HepG2 (cell line): ENCODE results near the gene YTHDF1. TPM values are rescaled to one million over a fixed set of nuclear protein-coding genes. Genes with fewer than 3 reads are reported as not detected.

Source experiments
- CREBL2 ChIP-seq: sonication (generic); formaldehyde crosslinking; IDR thresholded peaks from 2 replicates; pipeline ENCODE4 v1.8.1; 2023; ENCODE audit warnings: missing genetic modification reagents, mild to moderate bottlenecking, borderline replicate concordance
- EEA1 ChIP-seq: sonication (generic); formaldehyde crosslinking; IDR thresholded peaks from 2 replicates; pipeline ENCODE4 v1.5.1; 2020; ENCODE audit warnings: mild to moderate bottlenecking, missing genetic modification reagents, borderline replicate concordance
- FOXM1 ChIP-seq: sonication (generic); formaldehyde crosslinking; IDR thresholded peaks from 2 replicates; pipeline ENCODE4 v1.5.0; 2020; ENCODE audit warnings: missing genetic modification reagents
- GRHL1 ChIP-seq: sonication (generic); formaldehyde crosslinking; conservative IDR thresholded peaks from 2 replicates; pipeline ENCODE4 v1.8.0; 2022; ENCODE audit warnings: missing genetic modification reagents
- HNF4A ChIP-seq: sonication (generic); formaldehyde crosslinking; IDR thresholded peaks from 2 replicates; pipeline ENCODE4 v1.4.0; 2020; ENCODE audit warnings: missing genetic modification reagents
- MAFK ChIP-seq, 2 experiments: IDR thresholded peaks in 1 of 2; conservative IDR thresholded peaks in 1 of 2; 2 replicates each; pipeline ENCODE4 v1.6.1; 2011; ENCODE audit warnings: improper control_type of control experiment in 2 of 2, low read length in 2 of 2
- PRDM15 ChIP-seq: sonication (generic); formaldehyde crosslinking; IDR thresholded peaks from 2 replicates; pipeline ENCODE4 v1.4.0; 2020; ENCODE audit warnings: missing genetic modification reagents
- SRSF4 ChIP-seq: fragments of 200-400 bp; formaldehyde crosslinking; IDR thresholded peaks from one replicate; pipeline ENCODE4 v1.6.1; 2018; ENCODE audit warnings: mild to moderate bottlenecking, low read depth, low read length, moderate library complexity; ENCODE audit not compliant: poor library complexity, severe bottlenecking
- TFE3 ChIP-seq: IDR thresholded peaks from 2 replicates; pipeline ENCODE4 v1.6.1; 2016
- ZBTB21 ChIP-seq: sonication (generic); formaldehyde crosslinking; IDR thresholded peaks from 2 replicates; pipeline ENCODE4 v1.4.0; 2020; ENCODE audit warnings: missing genetic modification reagents
- ZNF275 ChIP-seq: sonication (generic); formaldehyde crosslinking; IDR thresholded peaks from 2 replicates; pipeline ENCODE4 v1.8.0; 2022; ENCODE audit warnings: missing genetic modification reagents, mild to moderate bottlenecking, inconsistent platforms, borderline replicate concordance
- ZNF598 ChIP-seq: sonication (generic); formaldehyde crosslinking; IDR thresholded peaks from 2 replicates; pipeline ENCODE4 v1.5.1; 2020; ENCODE audit warnings: mild to moderate bottlenecking, missing genetic modification reagents, borderline replicate concordance
- ZNF704 ChIP-seq: sonication (generic); formaldehyde crosslinking; IDR thresholded peaks from 2 replicates; pipeline ENCODE4 v1.8.1; 2023; ENCODE audit warnings: mild to moderate bottlenecking, inconsistent platforms, moderate library complexity, missing genetic modification reagents, borderline replicate concordance
- ZNF724P ChIP-seq: sonication (generic); formaldehyde crosslinking; IDR thresholded peaks from 2 replicates; pipeline ENCODE4 v1.8.0; 2022; ENCODE audit warnings: missing genetic modification reagents, borderline replicate concordance
- ZNF800 ChIP-seq: sonication (generic); formaldehyde crosslinking; IDR thresholded peaks from 2 replicates; pipeline ENCODE4 v1.4.0; 2020; ENCODE audit warnings: missing genetic modification reagents
- polyA plus RNA-seq, 8 experiments: library from polyadenylated mRNA; depleted of rRNA in 3 of 8; stranded (reverse) in 7 of 8; unstranded in 1 of 8; fragments of >200 nt; fragmentation: Illumina TruSeq in 4 of 8; extraction: Trizol in 4 of 8; gene quantifications; 2 replicates each; pipeline versions ENCODE4 v1.2.1 to v1.2.3, GENCODE V29; 2011 to 2016; ENCODE audit warnings: low read depth in 4 of 8, missing spikeins in 1 of 8, mixed read lengths in 1 of 8; ENCODE audit not compliant: insufficient read depth in 1 of 8
- total RNA-seq, 5 experiments: library from RNA; depleted of rRNA; stranded (reverse); fragments of >200 nt; fragmentation: Illumina TruSeq; extraction: Trizol; gene quantifications; 2 replicates each; pipeline ENCODE4 v1.2.3, GENCODE V29; 2016; ENCODE audit warnings: low read depth in 1 of 5

The YTHDF1 gene
- total and polyA plus RNA-seq, 2 of the 13 experiments (the other 11 are each of a cell fraction or from before 2014, with no cell fraction given) = 34.5 to 37.7 TPM

- no peak for TF ChIP-seq ZNF704
- TF ChIP-seq PRDM15 (CRISPR knock-in tag) = no peak
- no peak for TF ChIP-seq FOXM1 (CRISPR knock-in tag)
- no peak for TF ChIP-seq CREBL2
- TF ChIP-seq EEA1 = no peak
- TF ChIP-seq GRHL1 (CRISPR knock-in tag) = no peak
- TF ChIP-seq MAFK (conservative IDR thresholded peaks at IDR 0.05 in 1 of 2, IDR thresholded peaks at IDR 0.05 in 1 of 2; ENCODE audit: low read length in 2 of 2) = no peak
- TF ChIP-seq ZBTB21 (CRISPR knock-in tag) = no peak
- peak; percentile 17; the same call in 1 of the 2 replicates for TF ChIP-seq HNF4A
- TF ChIP-seq ZNF598 = no peak
- 0 out of 2 replicates have a peak, but pooled peaks have one; percentile 18 for TF ChIP-seq ZNF800 (CRISPR knock-in tag)
- no peak for TF ChIP-seq ZNF275 (CRISPR knock-in tag)
- no peak for TF ChIP-seq SRSF4
- no peak for TF ChIP-seq TFE3 (CRISPR knock-in tag)
- no peak for TF ChIP-seq ZNF724P (CRISPR knock-in tag)
Measured at GRCh38 chr20:63173552-63174191, 42.3 kb downstream of the YTHDF1 start (continued).
